Erythroblast (primary cell): ENCODE data around the gene MTFR1L.

Experiments used
- DNase-seq, 2 experiments: peaks; one replicate each; lab custom pipeline; 2025; lab: John Stamatoyannopoulos, UW
- GATA1 ChIP-seq: IDR thresholded peaks from 2 replicates; pipeline ENCODE4 v1.6.1; 2011; ENCODE audit warnings: low read depth, mild to moderate bottlenecking, control low read depth, low read length, moderate library complexity
- POLR2A ChIP-seq: IDR thresholded peaks from 2 replicates; pipeline ENCODE4 v1.6.1; 2011; ENCODE audit warnings: mild to moderate bottlenecking, low read length

MTFR1L gene

GRCh38 chr1:25861316-25862286 is 41.8 kb downstream of the MTFR1L start:
- no peak for TF ChIP-seq GATA1
- peak in 1 of 2 experiments; percentile 44 for DNase-seq

- no peak for TF ChIP-seq GATA1
- TF ChIP-seq POLR2A, result no peak
- no peak for DNase-seq
Observed at GRCh38 chr1:25862785-25863485, 43.2 kb downstream of the MTFR1L start.

- no peak for TF ChIP-seq GATA1
- no peak for TF ChIP-seq POLR2A
- DNase-seq, result no peak
Observed at GRCh38 chr1:25863486-25864262, 43.9 kb downstream of the MTFR1L start.

- DNase-seq, result no peak
- TF ChIP-seq GATA1 (no peak), POLR2A (no peak)
Observed at GRCh38 chr1:25864434-25864833, 44.7 kb downstream of the MTFR1L start.

GRCh38 chr1:25866288-25866687 is 46.5 kb downstream of the MTFR1L start:
- TF ChIP-seq POLR2A, result no peak
- no peak for TF ChIP-seq GATA1
- DNase-seq, result no peak

- no peak for TF ChIP-seq GATA1
- DNase-seq, result no peak
Observed at GRCh38 chr1:25867210-25867991, 47.6 kb downstream of the MTFR1L start.

- no peak for TF ChIP-seq GATA1
- no peak for TF ChIP-seq POLR2A
- DNase-seq, result peak in 1 of 2 experiments; percentile 43
Observed at GRCh38 chr1:25869909-25870606, 50.3 kb downstream of the MTFR1L start.

- no peak for DNase-seq
- no peak for TF ChIP-seq POLR2A
Observed at GRCh38 chr1:25870614-25871013, 50.9 kb downstream of the MTFR1L start.

GRCh38 chr1:25871086-25871703 is 51.4 kb downstream of the MTFR1L start:
- no peak for DNase-seq

GRCh38 chr1:25871704-25872494 is 52.1 kb downstream of the MTFR1L start:
- TF ChIP-seq POLR2A, result no peak
- TF ChIP-seq GATA1, result no peak

More at GRCh38 chr1:25871086-25871703, 51.4 kb downstream of the MTFR1L start:
- TF ChIP-seq GATA1 (no peak), POLR2A (no peak)

GRCh38 chr1:25872713-25873112 is 53.0 kb downstream of the MTFR1L start:
- DNase-seq, result no peak
- TF ChIP-seq GATA1 (no peak), POLR2A (no peak)

More at GRCh38 chr1:25871704-25872494, 52.1 kb downstream of the MTFR1L start:
- DNase-seq, result no peak
